K562 (cell line): ENCODE results near the gene ITGA2B. TPM values are rescaled to one million over a fixed set of nuclear protein-coding genes. Genes with fewer than 3 reads are reported as not detected.

Experiments
- AFF1 ChIP-seq, 2 experiments: fragments of 450-650 bp; IDR thresholded peaks; 2 replicates each; pipeline ENCODE4 v1.6.1; 2018; ENCODE audit warnings: mild to moderate bottlenecking in 2 of 2, low read depth in 1 of 2; ENCODE audit not compliant: partially characterized antibody in 2 of 2
- DPF2 ChIP-seq: fragments of 450-650 bp; IDR thresholded peaks from 2 replicates; pipeline ENCODE4 v1.6.1; 2016
- FUS ChIP-seq: fragments of 200-400 bp; formaldehyde crosslinking; optimal IDR thresholded peaks from 2 replicates; pipeline ENCODE3; 2017; ENCODE audit warnings: low read depth, low read length
- GMEB1 ChIP-seq: fragments of 250-450 bp; sonication (Bioruptor Pico); IDR thresholded peaks from 2 replicates; pipeline ENCODE4 v1.4.0; 2020; ENCODE audit warnings: mild to moderate bottlenecking
- NR0B1 ChIP-seq: fragments of 450-650 bp; IDR thresholded peaks from one replicate; pipeline ENCODE4 v1.6.1; 2018; ENCODE audit warnings: mild to moderate bottlenecking, moderate library complexity; ENCODE audit not compliant: partially characterized antibody
- ZNF76 ChIP-seq: fragments of 250-450 bp; sonication (Bioruptor Pico); IDR thresholded peaks from 2 replicates; pipeline ENCODE4 v1.4.0; 2020; ENCODE audit warnings: mild to moderate bottlenecking, moderate library complexity, borderline replicate concordance
- polyA plus RNA-seq, 8 experiments: library from polyadenylated mRNA; depleted of rRNA in 4 of 8; stranded (reverse) in 5 of 8; unstranded in 3 of 8; fragments of >200 nt; fragmentation: Nextera tagmentation in 2 of 8; fragmentation: Illumina TruSeq in 1 of 8; extraction: Ambion mirVana in 2 of 8; extraction: Trizol in 1 of 8; gene quantifications; 2 replicates each; pipeline versions ENCODE4 v1.2.1 to v1.2.3, GENCODE V29; 2011 to 2014; ENCODE audit warnings: inconsistent platforms in 1 of 8, missing spikeins in 1 of 8
- total RNA-seq, 7 experiments: library from RNA; depleted of rRNA in 6 of 7; stranded (reverse); fragments of >200 nt in 6 of 7; fragmentation: Illumina TruSeq in 2 of 7; extraction: Trizol in 2 of 7; gene quantifications; 2 replicates each; pipeline versions ENCODE4 v1.2.1 to v1.2.3, GENCODE V29; 2011 to 2021; ENCODE audit warnings: low replicate concordance in 1 of 7

The ITGA2B gene
- total and polyA plus RNA-seq, 9 of the 15 experiments (the other 6 are each of a cell fraction or from before 2014, with no cell fraction given) = 1.1 to 26.4 (median 5.6) TPM

- TF ChIP-seq GMEB1 (CRISPR knock-in tag) (no peak), AFF1 (IDR thresholded peaks at IDR 0.05; ENCODE audit: low read depth in 1 of 2, partially characterized antibody in 2 of 2) (no peak), DPF2 (0 out of 2 replicates have a peak, but pooled peaks have one; percentile 22), ZNF76 (CRISPR knock-in tag) (no peak), FUS (no peak), NR0B1 (no peak)
- TF ChIP-seq, all 486 proteins: peak for 32
These were observed 58.1 kb downstream of the ITGA2B start (continued) for GRCh38 chr17:44331249-44331760.
